Progenitor cell of endocrine pancreas (in vitro differentiated cells): ENCODE results near the gene EFHD2. TPM values are rescaled to one million over a fixed set of nuclear protein-coding genes. Genes with fewer than 3 reads are reported as not detected.

Experiments used
- DNase-seq: peaks from one replicate; pipeline ENCODE4 v3.0.0; 2021; ENCODE audit warnings: low spot score; ENCODE audit not compliant: unreplicated experiment
- H3K27ac Mint-ChIP-seq: 2 replicates; pipeline ENCODE4 v1.8.0; 2021; ENCODE audit warnings: mild to moderate bottlenecking, moderate library complexity, mixed read lengths
- H3K27me3 Mint-ChIP-seq: 2 replicates; pipeline ENCODE4 v1.8.0; 2021; ENCODE audit warnings: mixed read lengths
- H3K36me3 Mint-ChIP-seq: 2 replicates; pipeline ENCODE4 v1.8.0; 2022; ENCODE audit warnings: mixed read lengths; ENCODE audit not compliant: insufficient read depth
- H3K4me1 Mint-ChIP-seq: 2 replicates; pipeline ENCODE4 v1.8.0; 2021; ENCODE audit warnings: low read depth, mixed read lengths
- H3K4me3 Mint-ChIP-seq: 2 replicates; pipeline ENCODE4 v1.8.0; 2021; ENCODE audit warnings: low read depth, mild to moderate bottlenecking, moderate library complexity, mixed read lengths
- H3K9me3 Mint-ChIP-seq: 2 replicates; pipeline ENCODE4 v1.8.0; 2021; ENCODE audit warnings: low read depth, mixed read lengths
- CTCF ChIP-seq: fragments of 200-600 bp; sonication (generic); IDR thresholded peaks from one replicate; pipeline ENCODE4 v1.5.0; 2021; ENCODE audit warnings: antibody characterized with exemption, mild to moderate bottlenecking; ENCODE audit not compliant: unreplicated experiment
- long read RNA-seq: library from polyadenylated mRNA; unstranded; transcript quantifications from one replicate; pipeline ENCODE4 v2.0.0, GENCODE V29; 2020
- total RNA-seq: library from RNA; stranded (reverse); gene quantifications from 2 replicates; pipeline ENCODE4 v1.2.1, GENCODE V29; 2021

EFHD2 gene
- 17.8 and 19.4 TPM in 2 replicates for total RNA-seq
- long read RNA-seq = 0 reads

GRCh38 chr1:15409388-15410222 lies at the start of gene EFHD2:
TSS of gene EFHD2 (plus strand) at chr1:15409888. CDS start at chr1:15409972, 84 bp downstream.
- H3K4me1 Mint-ChIP-seq = peaks cover 12% of the 10 kb centered on the region
- TF ChIP-seq CTCF = no peak
- peak within 1 kb of the TSS; percentile 83 for H3K4me3 Mint-ChIP-seq
- H3K9me3 Mint-ChIP-seq = no peaks in the 10 kb centered on the region
- H3K27ac Mint-ChIP-seq = peak within 1 kb of the TSS; percentile 68
- H3K36me3 Mint-ChIP-seq = no peaks in the 10 kb centered on the region
- H3K27me3 Mint-ChIP-seq = peaks cover 55% of the 10 kb centered on the region
- peak; percentile 52 for DNase-seq

- Mint-ChIP-seq H3K27me3 (peaks cover 8% of the 10 kb centered on the region), H3K4me3 (no peak overlapping the region), H3K36me3 (no peaks in the 10 kb centered on the region), H3K9me3 (no peaks in the 10 kb centered on the region), H3K27ac (no peak overlapping the region), H3K4me1 (peaks cover 7% of the 10 kb centered on the region)
- DNase-seq = no peak
- TF ChIP-seq CTCF = no peak
Measured at GRCh38 chr1:15360700-15361099, 49.0 kb upstream of the EFHD2 start.

- peaks cover 11% of the 10 kb centered on the region for H3K27me3 Mint-ChIP-seq
- peaks cover 7% of the 10 kb centered on the region for H3K4me1 Mint-ChIP-seq
- no peak for DNase-seq
- no peak for TF ChIP-seq CTCF
- no peaks in the 10 kb centered on the region for H3K9me3 Mint-ChIP-seq
- H3K36me3 Mint-ChIP-seq = no peaks in the 10 kb centered on the region
- H3K27ac Mint-ChIP-seq = no peak overlapping the region
- H3K4me3 Mint-ChIP-seq = no peak overlapping the region
Measured at GRCh38 chr1:15362096-15362736, 47.5 kb upstream of the EFHD2 start.

GRCh38 chr1:15362737-15363128 lies 47.0 kb upstream of the EFHD2 start:
- Mint-ChIP-seq H3K4me1 (peaks cover 3% of the 10 kb centered on the region), H3K36me3 (no peaks in the 10 kb centered on the region), H3K27me3 (peaks cover 8% of the 10 kb centered on the region), H3K4me3 (no peak overlapping the region), H3K27ac (no peak overlapping the region), H3K9me3 (no peaks in the 10 kb centered on the region)
- TF ChIP-seq CTCF = no peak
- no peak for DNase-seq

- no peak overlapping the region for H3K4me3 Mint-ChIP-seq
- DNase-seq = no peak
- H3K27me3 Mint-ChIP-seq = peaks cover 3% of the 10 kb centered on the region
- no peak overlapping the region for H3K27ac Mint-ChIP-seq
- no peaks in the 10 kb centered on the region for H3K9me3 Mint-ChIP-seq
- H3K4me1 Mint-ChIP-seq = peaks cover 2% of the 10 kb centered on the region
- no peaks in the 10 kb centered on the region for H3K36me3 Mint-ChIP-seq
- no peak for TF ChIP-seq CTCF
Measured at GRCh38 chr1:15364740-15365139, 44.9 kb upstream of the EFHD2 start.
